MM.1S (cell line): ENCODE measurements around the gene TMPRSS6.

ENCODE experiments used
- CTCF ChIP-seq: fragments of 300-600 bp; sonication (generic); IDR thresholded peaks from 2 replicates; pipeline ENCODE4 v1.5.1; 2016; ENCODE audit warnings: antibody characterized with exemption, low read length, mixed read lengths
- EZH2 ChIP-seq: fragments of 300-600 bp; sonication (generic); optimal IDR thresholded peaks from 2 replicates; pipeline ENCODE3; 2017; ENCODE audit warnings: low read depth, mild to moderate bottlenecking, antibody characterized with exemption, low read length, mixed read lengths
- EZH2phosphoT487 ChIP-seq: fragments of 300-600 bp; sonication (generic); IDR thresholded peaks from 2 replicates; pipeline ENCODE4 v1.6.1; 2018; ENCODE audit warnings: antibody characterized with exemption, low read length

GRCh38 chr22:37140686-37141323, 31.3 kb upstream of the TMPRSS6 start:
- TF ChIP-seq CTCF (no peak), EZH2 (no peak), EZH2phosphoT487 (no peak)
